ENCODE results near the gene MYO18B.

DNA sequence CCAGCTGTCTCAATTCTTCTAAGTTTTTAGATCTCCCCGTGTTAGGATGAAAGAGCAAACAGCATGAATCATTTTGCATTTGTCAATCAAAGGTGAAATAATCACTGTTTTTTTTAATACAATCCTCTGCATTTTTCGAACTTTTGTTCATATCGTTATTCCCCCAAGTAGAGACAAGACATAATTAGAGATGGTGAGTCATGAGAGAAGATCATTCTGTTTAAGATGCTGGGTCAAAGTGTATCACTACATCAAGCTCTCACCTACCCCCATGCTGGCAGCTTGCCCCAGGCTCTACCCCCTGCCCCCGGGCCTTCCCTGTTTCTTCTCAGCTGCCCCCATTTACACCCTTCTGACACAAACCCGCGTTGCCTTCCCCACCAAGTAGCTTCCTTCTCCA, 30.5 kb upstream of the MYO18B start:
- TF ChIP-seq, protein P1, sequence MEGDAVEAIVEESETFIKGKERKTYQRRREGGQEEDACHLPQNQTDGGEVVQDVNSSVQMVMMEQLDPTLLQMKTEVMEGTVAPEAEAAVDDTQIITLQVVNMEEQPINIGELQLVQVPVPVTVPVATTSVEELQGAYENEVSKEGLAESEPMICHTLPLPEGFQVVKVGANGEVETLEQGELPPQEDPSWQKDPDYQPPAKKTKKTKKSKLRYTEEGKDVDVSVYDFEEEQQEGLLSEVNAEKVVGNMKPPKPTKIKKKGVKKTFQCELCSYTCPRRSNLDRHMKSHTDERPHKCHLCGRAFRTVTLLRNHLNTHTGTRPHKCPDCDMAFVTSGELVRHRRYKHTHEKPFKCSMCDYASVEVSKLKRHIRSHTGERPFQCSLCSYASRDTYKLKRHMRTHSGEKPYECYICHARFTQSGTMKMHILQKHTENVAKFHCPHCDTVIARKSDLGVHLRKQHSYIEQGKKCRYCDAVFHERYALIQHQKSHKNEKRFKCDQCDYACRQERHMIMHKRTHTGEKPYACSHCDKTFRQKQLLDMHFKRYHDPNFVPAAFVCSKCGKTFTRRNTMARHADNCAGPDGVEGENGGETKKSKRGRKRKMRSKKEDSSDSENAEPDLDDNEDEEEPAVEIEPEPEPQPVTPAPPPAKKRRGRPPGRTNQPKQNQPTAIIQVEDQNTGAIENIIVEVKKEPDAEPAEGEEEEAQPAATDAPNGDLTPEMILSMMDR (IDR thresholded peaks at IDR 0.05; ENCODE audit: insufficient read depth, low read length) = no peak
- no peak for TF ChIP-seq POLR2AphosphoS5 (IDR thresholded peaks at IDR 0.05; ENCODE audit: low read depth)
- TF ChIP-seq GABPA (IDR thresholded peaks at IDR 0.05; ENCODE audit: low read depth) = no peak
- no peak for TF ChIP-seq SPI1 (IDR thresholded peaks at IDR 0.05; ENCODE audit: borderline replicate concordance, low read depth)
- TF ChIP-seq, protein P2, sequence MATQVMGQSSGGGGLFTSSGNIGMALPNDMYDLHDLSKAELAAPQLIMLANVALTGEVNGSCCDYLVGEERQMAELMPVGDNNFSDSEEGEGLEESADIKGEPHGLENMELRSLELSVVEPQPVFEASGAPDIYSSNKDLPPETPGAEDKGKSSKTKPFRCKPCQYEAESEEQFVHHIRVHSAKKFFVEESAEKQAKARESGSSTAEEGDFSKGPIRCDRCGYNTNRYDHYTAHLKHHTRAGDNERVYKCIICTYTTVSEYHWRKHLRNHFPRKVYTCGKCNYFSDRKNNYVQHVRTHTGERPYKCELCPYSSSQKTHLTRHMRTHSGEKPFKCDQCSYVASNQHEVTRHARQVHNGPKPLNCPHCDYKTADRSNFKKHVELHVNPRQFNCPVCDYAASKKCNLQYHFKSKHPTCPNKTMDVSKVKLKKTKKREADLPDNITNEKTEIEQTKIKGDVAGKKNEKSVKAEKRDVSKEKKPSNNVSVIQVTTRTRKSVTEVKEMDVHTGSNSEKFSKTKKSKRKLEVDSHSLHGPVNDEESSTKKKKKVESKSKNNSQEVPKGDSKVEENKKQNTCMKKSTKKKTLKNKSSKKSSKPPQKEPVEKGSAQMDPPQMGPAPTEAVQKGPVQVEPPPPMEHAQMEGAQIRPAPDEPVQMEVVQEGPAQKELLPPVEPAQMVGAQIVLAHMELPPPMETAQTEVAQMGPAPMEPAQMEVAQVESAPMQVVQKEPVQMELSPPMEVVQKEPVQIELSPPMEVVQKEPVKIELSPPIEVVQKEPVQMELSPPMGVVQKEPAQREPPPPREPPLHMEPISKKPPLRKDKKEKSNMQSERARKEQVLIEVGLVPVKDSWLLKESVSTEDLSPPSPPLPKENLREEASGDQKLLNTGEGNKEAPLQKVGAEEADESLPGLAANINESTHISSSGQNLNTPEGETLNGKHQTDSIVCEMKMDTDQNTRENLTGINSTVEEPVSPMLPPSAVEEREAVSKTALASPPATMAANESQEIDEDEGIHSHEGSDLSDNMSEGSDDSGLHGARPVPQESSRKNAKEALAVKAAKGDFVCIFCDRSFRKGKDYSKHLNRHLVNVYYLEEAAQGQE (IDR thresholded peaks at IDR 0.05; ENCODE audit: insufficient replicate concordance, low read depth) = no peak
